HepG2 (cell line): Measurements from ENCODE around the gene SYS1. TPM values are rescaled to one million over a fixed set of nuclear protein-coding genes. Genes with fewer than 3 reads are reported as not detected.

Experiments
- BORCS8-MEF2B ChIP-seq: sonication (generic); formaldehyde crosslinking; IDR thresholded peaks from 2 replicates; pipeline ENCODE4 v1.8.0; 2022; ENCODE audit warnings: mild to moderate bottlenecking, missing genetic modification reagents
- CBX5 ChIP-seq: sonication (generic); formaldehyde crosslinking; IDR thresholded peaks from 2 replicates; pipeline ENCODE4 v1.4.0; 2020; ENCODE audit warnings: missing genetic modification reagents, borderline replicate concordance
- FOSL2 ChIP-seq: sonication (generic); formaldehyde crosslinking; IDR thresholded peaks from 2 replicates; pipeline ENCODE4 v1.4.0; 2020; ENCODE audit warnings: missing genetic modification reagents
- KAT8 ChIP-seq: IDR thresholded peaks from 2 replicates; pipeline ENCODE4 v1.6.1; 2016; ENCODE audit warnings: missing genetic modification reagents, missing compliant biosample characterization
- PCBP2 ChIP-seq: fragments of 200-400 bp; formaldehyde crosslinking; optimal IDR thresholded peaks from 2 replicates; pipeline ENCODE3; 2018; ENCODE audit warnings: low read length, low read depth; ENCODE audit not compliant: poor library complexity, severe bottlenecking
- REPIN1 ChIP-seq: sonication (generic); formaldehyde crosslinking; IDR thresholded peaks from 2 replicates; pipeline ENCODE4 v1.8.0; 2022; ENCODE audit warnings: missing genetic modification reagents, low read depth, mild to moderate bottlenecking, borderline replicate concordance
- SAP130 ChIP-seq: IDR thresholded peaks from 2 replicates; pipeline ENCODE4 v1.6.1; 2016; ENCODE audit warnings: low read depth
- SOX5 ChIP-seq: IDR thresholded peaks from 2 replicates; pipeline ENCODE4 v1.6.1; 2016; ENCODE audit warnings: borderline replicate concordance
- SRSF1 ChIP-seq: fragments of 200-400 bp; formaldehyde crosslinking; optimal IDR thresholded peaks from 2 replicates; pipeline ENCODE3; 2017; ENCODE audit warnings: mild to moderate bottlenecking, low read depth, low read length, moderate library complexity
- ZFY ChIP-seq: sonication (generic); formaldehyde crosslinking; IDR thresholded peaks from 2 replicates; pipeline ENCODE4 v1.4.0; 2020; ENCODE audit warnings: missing genetic modification reagents
- ZMYM4 ChIP-seq: sonication (generic); formaldehyde crosslinking; IDR thresholded peaks from 2 replicates; pipeline ENCODE4 v1.8.1; 2023; ENCODE audit warnings: mild to moderate bottlenecking, missing genetic modification reagents
- ZNF205 ChIP-seq: IDR thresholded peaks from 2 replicates; pipeline ENCODE4 v1.6.1; 2018; ENCODE audit warnings: missing biosample characterization, missing genetic modification reagents
- ZNF264 ChIP-seq: sonication (generic); formaldehyde crosslinking; IDR thresholded peaks from 2 replicates; pipeline ENCODE4 v1.4.0; 2020; ENCODE audit warnings: missing genetic modification reagents
- ZNF501 ChIP-seq: sonication (generic); formaldehyde crosslinking; IDR thresholded peaks from 2 replicates; pipeline ENCODE4 v1.5.1; 2020; ENCODE audit warnings: mild to moderate bottlenecking, moderate library complexity, missing genetic modification reagents
- ZNF709 ChIP-seq: sonication (generic); formaldehyde crosslinking; IDR thresholded peaks from 2 replicates; pipeline ENCODE4 v1.5.0; 2020; ENCODE audit warnings: mild to moderate bottlenecking, missing genetic modification reagents
- polyA plus RNA-seq, 8 experiments: library from polyadenylated mRNA; depleted of rRNA in 3 of 8; stranded (reverse) in 7 of 8; unstranded in 1 of 8; fragments of >200 nt; fragmentation: Illumina TruSeq in 4 of 8; extraction: Trizol in 4 of 8; gene quantifications; 2 replicates each; pipeline versions ENCODE4 v1.2.1 to v1.2.3, GENCODE V29; 2011 to 2016; ENCODE audit warnings: low read depth in 4 of 8, missing spikeins in 1 of 8, mixed read lengths in 1 of 8; ENCODE audit not compliant: insufficient read depth in 1 of 8
- total RNA-seq, 5 experiments: library from RNA; depleted of rRNA; stranded (reverse); fragments of >200 nt; fragmentation: Illumina TruSeq; extraction: Trizol; gene quantifications; 2 replicates each; pipeline ENCODE4 v1.2.3, GENCODE V29; 2016; ENCODE audit warnings: low read depth in 1 of 5
- TF ChIP-seq, protein P1 (sequence below): sonication (generic); formaldehyde crosslinking; conservative IDR thresholded peaks from 2 replicates; pipeline ENCODE4 v1.8.0; 2022; ENCODE audit warnings: mild to moderate bottlenecking, moderate library complexity, missing genetic modification reagents
- TF ChIP-seq, protein P2 (sequence below): sonication (generic); formaldehyde crosslinking; IDR thresholded peaks from 2 replicates; pipeline ENCODE4 v1.4.0; 2020; ENCODE audit warnings: missing genetic modification reagents, mild to moderate bottlenecking, borderline replicate concordance
- TF ChIP-seq, protein P3 (sequence below): sonication (generic); formaldehyde crosslinking; IDR thresholded peaks from 2 replicates; pipeline ENCODE4 v1.5.0; 2020; ENCODE audit warnings: mild to moderate bottlenecking, missing genetic modification reagents, moderate library complexity
- TF ChIP-seq, protein P4 (sequence below): sonication (generic); formaldehyde crosslinking; IDR thresholded peaks from 2 replicates; pipeline ENCODE4 v1.5.0; 2020; ENCODE audit warnings: mild to moderate bottlenecking, missing genetic modification reagents, borderline replicate concordance

Gene SYS1
- total and polyA plus RNA-seq, 2 of the 13 experiments (the other 11 are each of a cell fraction or from before 2014, with no cell fraction given), result 38.3 to 65.6 TPM

DNA sequence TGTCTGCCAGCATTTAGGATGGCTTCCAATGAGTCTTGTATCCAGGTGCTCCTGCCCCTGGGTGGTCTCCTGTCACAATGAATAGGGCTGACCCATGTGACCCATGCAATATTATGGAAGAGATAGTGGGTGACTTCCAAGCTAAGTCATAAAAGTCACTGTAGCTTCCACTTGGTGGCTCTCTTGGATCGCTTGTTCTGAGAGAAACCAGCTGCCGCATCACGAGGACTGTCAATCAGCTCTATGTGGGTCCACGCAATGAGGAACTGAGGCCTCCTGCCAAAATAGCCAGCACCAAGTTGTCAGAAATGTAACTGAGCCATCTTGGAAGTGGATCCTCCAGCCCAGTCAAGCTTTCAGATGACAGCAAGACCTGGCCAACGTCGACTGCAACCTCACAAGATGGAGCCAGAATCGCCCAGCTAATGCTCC lies 40.0 kb upstream of the SYS1 start (continued):
- TF ChIP-seq SOX5 (CRISPR knock-in tag) (peak; percentile 35; the same call in 1 of the 2 replicates), BORCS8-MEF2B (peak; percentile 49; the same call in 1 of the 2 replicates), REPIN1 (CRISPR knock-in tag) (peak; percentile 36; the same call in 1 of the 2 replicates), KAT8 (CRISPR knock-in tag) (peak; percentile 79), SRSF1 (no peak), ZFY (CRISPR knock-in tag) (0 out of 2 replicates have a peak, but pooled peaks have one; percentile 43), FOSL2 (peak; percentile 68), ZNF709 (CRISPR knock-in tag) (no peak), CBX5 (peak; percentile 38; the same call in 1 of the 2 replicates), SAP130 (peak; percentile 71), PCBP2 (no peak), ZNF264 (CRISPR knock-in tag) (peak; percentile 76; the same call in 1 of the 2 replicates), ZNF205 (CRISPR knock-in tag) (0 out of 2 replicates have a peak, but pooled peaks have one; percentile 58), ZMYM4 (peak; percentile 18; the same call in 1 of the 2 replicates), ZNF501 (CRISPR knock-in tag) (peak; percentile 62)
- TF ChIP-seq, protein P1, sequence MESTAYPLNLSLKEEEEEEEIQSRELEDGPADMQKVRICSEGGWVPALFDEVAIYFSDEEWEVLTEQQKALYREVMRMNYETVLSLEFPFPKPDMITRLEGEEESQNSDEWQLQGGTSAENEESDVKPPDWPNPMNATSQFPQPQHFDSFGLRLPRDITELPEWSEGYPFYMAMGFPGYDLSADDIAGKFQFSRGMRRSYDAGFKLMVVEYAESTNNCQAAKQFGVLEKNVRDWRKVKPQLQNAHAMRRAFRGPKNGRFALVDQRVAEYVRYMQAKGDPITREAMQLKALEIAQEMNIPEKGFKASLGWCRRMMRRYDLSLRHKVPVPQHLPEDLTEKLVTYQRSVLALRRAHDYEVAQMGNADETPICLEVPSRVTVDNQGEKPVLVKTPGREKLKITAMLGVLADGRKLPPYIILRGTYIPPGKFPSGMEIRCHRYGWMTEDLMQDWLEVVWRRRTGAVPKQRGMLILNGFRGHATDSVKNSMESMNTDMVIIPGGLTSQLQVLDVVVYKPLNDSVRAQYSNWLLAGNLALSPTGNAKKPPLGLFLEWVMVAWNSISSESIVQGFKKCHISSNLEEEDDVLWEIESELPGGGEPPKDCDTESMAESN (CRISPR knock-in tag), result 0 out of 2 replicates have a peak, but pooled peaks have one; percentile 47
- TF ChIP-seq, protein P2, sequence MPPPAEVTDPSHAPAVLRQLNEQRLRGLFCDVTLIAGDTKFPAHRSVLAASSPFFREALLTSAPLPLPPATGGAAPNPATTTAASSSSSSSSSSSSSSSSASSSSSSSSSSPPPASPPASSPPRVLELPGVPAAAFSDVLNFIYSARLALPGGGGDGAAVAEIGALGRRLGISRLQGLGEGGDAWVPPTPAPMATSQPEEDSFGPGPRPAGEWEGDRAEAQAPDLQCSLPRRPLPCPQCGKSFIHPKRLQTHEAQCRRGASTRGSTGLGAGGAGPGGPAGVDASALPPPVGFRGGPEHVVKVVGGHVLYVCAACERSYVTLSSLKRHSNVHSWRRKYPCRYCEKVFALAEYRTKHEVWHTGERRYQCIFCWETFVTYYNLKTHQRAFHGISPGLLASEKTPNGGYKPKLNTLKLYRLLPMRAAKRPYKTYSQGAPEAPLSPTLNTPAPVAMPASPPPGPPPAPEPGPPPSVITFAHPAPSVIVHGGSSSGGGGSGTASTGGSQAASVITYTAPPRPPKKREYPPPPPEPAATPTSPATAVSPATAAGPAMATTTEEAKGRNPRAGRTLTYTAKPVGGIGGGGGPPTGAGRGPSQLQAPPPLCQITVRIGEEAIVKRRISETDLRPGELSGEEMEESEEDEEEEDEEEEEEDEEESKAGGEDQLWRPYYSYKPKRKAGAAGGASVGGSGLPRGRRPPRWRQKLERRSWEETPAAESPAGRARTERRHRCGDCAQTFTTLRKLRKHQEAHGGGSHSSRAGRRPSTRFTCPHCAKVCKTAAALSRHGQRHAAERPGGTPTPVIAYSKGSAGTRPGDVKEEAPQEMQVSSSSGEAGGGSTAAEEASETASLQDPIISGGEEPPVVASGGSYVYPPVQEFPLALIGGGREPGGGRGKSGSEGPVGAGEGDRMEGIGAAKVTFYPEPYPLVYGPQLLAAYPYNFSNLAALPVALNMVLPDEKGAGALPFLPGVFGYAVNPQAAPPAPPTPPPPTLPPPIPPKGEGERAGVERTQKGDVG, result peak; percentile 65; the same call in 1 of the 2 replicates
- TF ChIP-seq, protein P3, sequence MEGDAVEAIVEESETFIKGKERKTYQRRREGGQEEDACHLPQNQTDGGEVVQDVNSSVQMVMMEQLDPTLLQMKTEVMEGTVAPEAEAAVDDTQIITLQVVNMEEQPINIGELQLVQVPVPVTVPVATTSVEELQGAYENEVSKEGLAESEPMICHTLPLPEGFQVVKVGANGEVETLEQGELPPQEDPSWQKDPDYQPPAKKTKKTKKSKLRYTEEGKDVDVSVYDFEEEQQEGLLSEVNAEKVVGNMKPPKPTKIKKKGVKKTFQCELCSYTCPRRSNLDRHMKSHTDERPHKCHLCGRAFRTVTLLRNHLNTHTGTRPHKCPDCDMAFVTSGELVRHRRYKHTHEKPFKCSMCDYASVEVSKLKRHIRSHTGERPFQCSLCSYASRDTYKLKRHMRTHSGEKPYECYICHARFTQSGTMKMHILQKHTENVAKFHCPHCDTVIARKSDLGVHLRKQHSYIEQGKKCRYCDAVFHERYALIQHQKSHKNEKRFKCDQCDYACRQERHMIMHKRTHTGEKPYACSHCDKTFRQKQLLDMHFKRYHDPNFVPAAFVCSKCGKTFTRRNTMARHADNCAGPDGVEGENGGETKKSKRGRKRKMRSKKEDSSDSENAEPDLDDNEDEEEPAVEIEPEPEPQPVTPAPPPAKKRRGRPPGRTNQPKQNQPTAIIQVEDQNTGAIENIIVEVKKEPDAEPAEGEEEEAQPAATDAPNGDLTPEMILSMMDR (CRISPR knock-in tag), result peak; percentile 99
- TF ChIP-seq, protein P4, sequence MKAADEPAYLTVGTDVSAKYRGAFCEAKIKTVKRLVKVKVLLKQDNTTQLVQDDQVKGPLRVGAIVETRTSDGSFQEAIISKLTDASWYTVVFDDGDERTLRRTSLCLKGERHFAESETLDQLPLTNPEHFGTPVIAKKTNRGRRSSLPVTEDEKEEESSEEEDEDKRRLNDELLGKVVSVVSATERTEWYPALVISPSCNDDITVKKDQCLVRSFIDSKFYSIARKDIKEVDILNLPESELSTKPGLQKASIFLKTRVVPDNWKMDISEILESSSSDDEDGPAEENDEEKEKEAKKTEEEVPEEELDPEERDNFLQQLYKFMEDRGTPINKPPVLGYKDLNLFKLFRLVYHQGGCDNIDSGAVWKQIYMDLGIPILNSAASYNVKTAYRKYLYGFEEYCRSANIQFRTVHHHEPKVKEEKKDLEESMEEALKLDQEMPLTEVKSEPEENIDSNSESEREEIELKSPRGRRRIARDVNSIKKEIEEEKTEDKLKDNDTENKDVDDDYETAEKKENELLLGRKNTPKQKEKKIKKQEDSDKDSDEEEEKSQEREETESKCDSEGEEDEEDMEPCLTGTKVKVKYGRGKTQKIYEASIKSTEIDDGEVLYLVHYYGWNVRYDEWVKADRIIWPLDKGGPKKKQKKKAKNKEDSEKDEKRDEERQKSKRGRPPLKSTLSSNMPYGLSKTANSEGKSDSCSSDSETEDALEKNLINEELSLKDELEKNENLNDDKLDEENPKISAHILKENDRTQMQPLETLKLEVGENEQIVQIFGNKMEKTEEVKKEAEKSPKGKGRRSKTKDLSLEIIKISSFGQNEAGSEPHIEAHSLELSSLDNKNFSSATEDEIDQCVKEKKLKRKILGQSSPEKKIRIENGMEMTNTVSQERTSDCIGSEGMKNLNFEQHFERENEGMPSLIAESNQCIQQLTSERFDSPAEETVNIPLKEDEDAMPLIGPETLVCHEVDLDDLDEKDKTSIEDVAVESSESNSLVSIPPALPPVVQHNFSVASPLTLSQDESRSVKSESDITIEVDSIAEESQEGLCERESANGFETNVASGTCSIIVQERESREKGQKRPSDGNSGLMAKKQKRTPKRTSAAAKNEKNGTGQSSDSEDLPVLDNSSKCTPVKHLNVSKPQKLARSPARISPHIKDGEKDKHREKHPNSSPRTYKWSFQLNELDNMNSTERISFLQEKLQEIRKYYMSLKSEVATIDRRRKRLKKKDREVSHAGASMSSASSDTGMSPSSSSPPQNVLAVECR (CRISPR knock-in tag), result peak; percentile 62; the same call in 1 of the 2 replicates
